Raji (cell line): ENCODE measurements around the gene PLCB1.

Experiments
- POLR2A ChIP-seq: IDR thresholded peaks from 2 replicates; pipeline ENCODE4 v1.6.1; 2011; ENCODE audit warnings: low read depth, low read length, control low read depth; ENCODE audit not compliant: insufficient read depth

PLCB1 gene

DNA sequence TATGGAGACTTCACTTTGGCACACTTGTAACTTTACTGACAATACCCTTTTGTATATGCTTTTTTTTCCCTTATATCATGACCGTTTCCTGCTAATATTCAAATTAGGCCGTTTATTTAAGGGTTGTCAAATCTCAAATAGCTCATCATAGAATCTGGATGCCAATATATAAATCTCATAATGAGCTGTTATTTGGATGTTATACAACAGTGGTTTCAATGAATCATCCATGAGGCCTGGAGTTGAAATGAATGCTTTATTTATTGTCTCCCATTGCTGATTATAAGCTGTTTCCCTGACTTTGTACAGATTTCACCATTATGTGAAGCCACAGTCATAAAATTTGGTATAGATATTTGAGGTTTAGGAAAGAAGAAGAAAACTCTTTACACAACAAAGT lies 256.1 kb downstream of the PLCB1 start:
- no peak for TF ChIP-seq POLR2A

GRCh38 chr20:8388707-8389106 lies 256.6 kb downstream of the PLCB1 start:
- no peak for TF ChIP-seq POLR2A

DNA sequence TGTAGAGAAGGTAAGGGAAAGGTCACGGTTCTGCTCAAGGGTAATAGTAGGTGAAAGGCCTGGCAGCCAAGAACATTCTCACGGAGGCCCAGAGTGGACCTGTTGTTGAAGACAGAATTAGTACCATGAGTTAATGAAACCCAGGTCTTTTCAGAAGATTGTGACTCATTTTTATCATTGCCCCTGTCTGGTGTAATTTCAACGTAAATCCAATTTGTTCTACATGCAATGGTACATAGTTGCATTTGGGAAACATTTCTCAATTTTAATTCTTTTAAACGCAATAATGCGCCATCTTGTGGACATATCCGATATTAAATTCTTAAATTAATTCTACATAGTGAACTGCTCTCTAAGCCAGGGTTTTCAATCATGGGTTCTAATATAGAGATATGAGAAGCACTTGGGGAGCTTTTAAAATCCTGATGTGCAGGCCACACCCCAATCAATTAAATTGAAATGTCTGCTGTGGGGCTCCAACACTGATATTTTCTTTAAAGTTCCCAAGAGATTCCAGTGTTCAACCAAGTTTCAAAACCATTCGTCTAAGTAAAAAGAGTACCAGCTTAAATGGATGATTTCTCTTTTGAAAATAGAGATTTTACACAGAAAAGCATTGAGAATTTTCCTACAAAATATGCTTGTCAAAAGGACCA lies 257.4 kb downstream of the PLCB1 start:
- TF ChIP-seq POLR2A, result no peak

DNA sequence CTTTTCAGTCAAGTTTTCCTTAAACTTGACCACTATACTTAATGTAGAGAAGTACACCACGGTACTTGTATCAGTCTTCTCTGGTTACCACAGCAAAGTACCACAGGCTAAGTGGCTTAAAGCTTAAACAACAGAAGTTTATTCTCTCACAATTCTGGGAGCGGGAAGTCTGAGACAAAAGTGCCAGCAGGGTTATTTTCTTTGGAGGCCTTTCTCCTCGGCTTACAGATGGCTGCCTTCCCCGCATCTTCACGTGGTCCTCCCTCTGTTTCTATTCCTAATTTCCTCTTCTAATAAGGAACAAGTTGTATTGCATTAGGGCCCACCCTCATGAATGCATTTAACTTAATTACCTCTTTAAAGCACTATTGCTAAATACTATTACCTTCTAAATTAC lies 258.0 kb downstream of the PLCB1 start:
- TF ChIP-seq POLR2A, result no peak

DNA sequence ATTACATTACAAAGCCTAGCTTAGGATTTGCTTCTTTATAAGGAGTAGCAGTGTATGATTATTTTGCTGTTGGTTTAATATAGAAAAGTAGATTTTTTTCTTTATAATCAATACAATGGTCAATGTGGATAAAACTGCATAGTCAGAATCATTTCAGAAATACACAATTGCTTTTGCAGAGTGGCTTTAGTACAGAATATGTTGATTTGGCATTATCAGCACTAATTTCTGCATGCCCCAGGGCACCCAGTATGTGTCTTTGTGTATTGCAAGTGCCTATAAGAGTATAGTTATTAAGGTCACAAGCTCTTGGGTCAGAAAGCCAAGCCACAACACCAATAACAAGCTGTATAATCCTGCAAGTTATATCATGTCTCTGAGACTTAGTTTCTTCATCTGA lies 258.4 kb downstream of the PLCB1 start:
- no peak for TF ChIP-seq POLR2A

DNA sequence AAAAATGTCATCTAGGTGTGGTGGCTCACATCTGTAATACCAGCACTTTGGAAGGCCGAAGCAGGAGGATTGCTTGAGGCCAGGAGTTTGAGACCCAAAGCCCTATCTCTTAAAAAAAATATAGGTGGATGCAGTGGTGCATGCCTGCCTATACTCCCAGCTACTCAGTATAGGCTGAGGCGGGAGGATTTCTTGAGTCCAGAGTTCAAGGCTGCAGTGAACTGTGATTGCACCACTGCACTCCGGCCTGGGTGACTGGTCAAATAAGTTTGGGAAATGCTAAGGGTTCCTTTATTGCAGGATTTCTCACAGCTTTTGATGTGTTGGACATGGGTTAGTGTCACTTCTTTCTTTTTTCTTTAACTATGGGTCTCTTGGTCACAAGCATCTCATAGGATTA lies 261.3 kb downstream of the PLCB1 start:
- no peak for TF ChIP-seq POLR2A

GRCh38 chr20:8394308-8394945 lies 262.4 kb downstream of the PLCB1 start:
- TF ChIP-seq POLR2A, result no peak

DNA sequence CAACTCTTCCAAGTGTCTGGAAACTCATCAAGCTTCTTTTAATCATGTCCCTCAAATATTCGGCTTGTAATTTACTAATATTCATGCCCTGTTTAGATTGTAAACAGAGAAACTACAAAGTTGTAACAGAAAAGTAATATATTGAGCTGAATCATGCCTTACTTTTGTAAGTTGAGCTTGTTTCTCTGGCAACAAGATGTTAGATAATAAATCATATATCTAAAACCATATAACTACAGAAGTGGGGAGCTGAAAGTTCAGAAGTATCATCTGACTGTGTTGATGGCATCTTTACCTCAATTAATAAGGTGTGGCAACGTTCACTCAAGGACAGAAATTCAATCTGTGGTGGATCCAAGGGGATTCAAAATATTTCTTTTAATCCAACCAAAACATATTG lies 263.9 kb downstream of the PLCB1 start:
- no peak for TF ChIP-seq POLR2A

- no peak for TF ChIP-seq POLR2A
Observed at GRCh38 chr20:8398263-8399051, 266.4 kb downstream of the PLCB1 start.

GRCh38 chr20:8399947-8400346 lies 267.9 kb downstream of the PLCB1 start:
- no peak for TF ChIP-seq POLR2A

DNA sequence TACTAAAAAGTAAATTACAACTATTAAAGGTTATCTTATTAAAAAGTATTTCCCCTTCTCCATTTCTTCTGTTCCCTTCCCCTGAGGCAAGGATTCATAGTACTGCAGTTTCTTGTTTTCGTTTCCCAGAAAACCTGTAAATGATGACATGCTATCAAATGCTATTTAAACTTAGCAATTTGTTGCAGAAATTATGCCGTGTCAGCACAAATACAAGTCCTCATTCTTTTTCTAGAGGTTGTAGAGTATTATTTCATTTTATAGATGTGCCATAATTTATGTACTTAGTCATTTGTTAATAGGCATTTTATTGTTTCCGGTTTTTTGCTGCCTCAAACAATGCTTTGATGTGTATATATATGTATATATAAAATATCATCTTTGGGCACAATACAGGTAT lies 268.4 kb downstream of the PLCB1 start:
- TF ChIP-seq POLR2A, result no peak

GRCh38 chr20:8401556-8401955 lies 269.5 kb downstream of the PLCB1 start:
- TF ChIP-seq POLR2A, result no peak

GRCh38 chr20:8402798-8403197 lies 270.7 kb downstream of the PLCB1 start:
- TF ChIP-seq POLR2A, result no peak

DNA sequence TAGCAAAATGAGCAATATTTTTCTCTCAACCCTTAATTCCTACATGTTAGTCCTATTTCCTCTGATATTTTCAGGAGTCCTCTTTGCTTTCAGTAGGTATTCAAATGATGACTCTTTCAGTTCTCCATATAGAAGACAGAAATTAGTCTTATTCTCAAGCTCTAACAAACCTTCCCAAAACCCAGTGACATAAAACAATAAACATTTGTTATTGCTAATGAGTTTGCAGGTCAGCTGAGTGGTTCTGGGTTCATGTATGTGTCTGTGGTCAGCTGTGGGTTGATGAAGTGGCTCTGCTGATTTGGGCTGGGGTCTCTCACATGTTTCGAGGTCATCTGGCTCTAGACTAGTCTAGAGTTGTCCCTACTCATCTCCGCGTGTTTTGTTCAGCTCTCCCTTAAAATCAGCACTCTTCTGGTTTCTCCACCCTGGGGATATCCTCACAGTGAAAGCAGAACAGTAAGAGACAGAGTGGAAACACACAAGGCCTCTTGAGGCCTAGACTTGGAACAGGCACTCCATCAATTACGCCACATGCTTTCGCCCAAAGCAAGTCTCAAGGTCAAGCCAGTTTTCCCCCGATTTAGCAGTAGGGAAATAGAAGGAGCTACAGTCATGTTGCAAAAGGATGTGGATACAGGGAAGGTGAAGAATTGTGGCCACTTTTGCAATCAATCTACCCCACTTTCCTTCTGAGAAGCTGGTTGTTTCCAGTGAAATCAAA lies 273.0 kb downstream of the PLCB1 start:
- no peak for TF ChIP-seq POLR2A

- TF ChIP-seq POLR2A, result no peak
Observed at GRCh38 chr20:8406391-8406790, 274.3 kb downstream of the PLCB1 start.

- TF ChIP-seq POLR2A, result no peak
Observed at GRCh38 chr20:8408587-8409307, 276.7 kb downstream of the PLCB1 start.

- no peak for TF ChIP-seq POLR2A
Observed at GRCh38 chr20:8413691-8414090, 281.6 kb downstream of the PLCB1 start.
